Nephron progenitor cell (in vitro differentiated cells): ENCODE results near the gene PTK6.

Experiments
- DNase-seq: peaks from one replicate; pipeline ENCODE4 v3.0.0; 2021
- H3K27ac Mint-ChIP-seq: 2 replicates; pipeline ENCODE4 v1.8.0; 2021; ENCODE audit warnings: mild to moderate bottlenecking, moderate library complexity, mixed read lengths
- H3K27me3 Mint-ChIP-seq: 2 replicates; pipeline ENCODE4 v1.8.0; 2021; ENCODE audit warnings: mild to moderate bottlenecking, low read depth, mixed read lengths; ENCODE audit not compliant: poor library complexity
- H3K36me3 Mint-ChIP-seq: 2 replicates; pipeline ENCODE4 v1.8.0; 2021; ENCODE audit warnings: low read depth, mixed read lengths
- H3K4me1 Mint-ChIP-seq: 2 replicates; pipeline ENCODE4 v1.8.0; 2021; ENCODE audit warnings: mixed read lengths
- H3K4me3 Mint-ChIP-seq: 2 replicates; pipeline ENCODE4 v1.8.0; 2021; ENCODE audit warnings: mild to moderate bottlenecking, moderate library complexity, mixed read lengths
- H3K9me3 Mint-ChIP-seq: 2 replicates; pipeline ENCODE4 v1.8.0; 2021; ENCODE audit warnings: mild to moderate bottlenecking, moderate library complexity, mixed read lengths
- CTCF ChIP-seq: fragments of 200-600 bp; sonication (generic); IDR thresholded peaks from 2 replicates; pipeline ENCODE4 v1.5.0; 2021; ENCODE audit warnings: antibody characterized with exemption

Gene PTK6

GRCh38 chr20:63525971-63526370 is 11.2 kb downstream of the PTK6 start:
- no peak for DNase-seq
- peaks cover 23% of the 10 kb centered on the region for H3K36me3 Mint-ChIP-seq
- no peak overlapping the region for H3K27ac Mint-ChIP-seq
- peaks cover 3% of the 10 kb centered on the region for H3K9me3 Mint-ChIP-seq
- H3K27me3 Mint-ChIP-seq, result peaks cover 4% of the 10 kb centered on the region
- no peak for TF ChIP-seq CTCF
- peaks cover 45% of the 10 kb centered on the region for H3K4me1 Mint-ChIP-seq
- no peak overlapping the region for H3K4me3 Mint-ChIP-seq

GRCh38 chr20:63525185-63525584 is 12.0 kb downstream of the PTK6 start:
- DNase-seq, result no peak
- Mint-ChIP-seq H3K36me3 (peaks cover 23% of the 10 kb centered on the region), H3K4me1 (peaks cover 45% of the 10 kb centered on the region), H3K4me3 (no peak overlapping the region), H3K27me3 (peaks cover 4% of the 10 kb centered on the region), H3K9me3 (peaks cover 3% of the 10 kb centered on the region), H3K27ac (no peak overlapping the region)
- TF ChIP-seq CTCF, result no peak

- DNase-seq, result no peak
- H3K9me3 Mint-ChIP-seq, result peaks cover 3% of the 10 kb centered on the region
These were observed 14.1 kb downstream of the PTK6 start for GRCh38 chr20:63522981-63523611.

GRCh38 chr20:63522091-63522868 is 14.9 kb downstream of the PTK6 start:
- TF ChIP-seq CTCF, result no peak
- no peak overlapping the region for H3K27ac Mint-ChIP-seq
- peaks cover 43% of the 10 kb centered on the region for H3K4me1 Mint-ChIP-seq
- peak overlapping the region; percentile 91 for H3K4me3 Mint-ChIP-seq
- DNase-seq, result no peak
- peaks cover 3% of the 10 kb centered on the region for H3K9me3 Mint-ChIP-seq
- H3K27me3 Mint-ChIP-seq, result peaks cover 12% of the 10 kb centered on the region
- H3K36me3 Mint-ChIP-seq, result peaks cover 23% of the 10 kb centered on the region

More at GRCh38 chr20:63522981-63523611, 14.1 kb downstream of the PTK6 start:
- H3K4me3 Mint-ChIP-seq, result peak overlapping the region; percentile 59
- no peak overlapping the region for H3K27ac Mint-ChIP-seq
- peaks cover 23% of the 10 kb centered on the region for H3K36me3 Mint-ChIP-seq
- peaks cover 9% of the 10 kb centered on the region for H3K27me3 Mint-ChIP-seq
- no peak for TF ChIP-seq CTCF
- H3K4me1 Mint-ChIP-seq, result peaks cover 44% of the 10 kb centered on the region

- TF ChIP-seq CTCF, result no peak
- no peak for DNase-seq
- Mint-ChIP-seq H3K27me3 (peaks cover 12% of the 10 kb centered on the region), H3K4me1 (peaks cover 39% of the 10 kb centered on the region), H3K9me3 (peaks cover 3% of the 10 kb centered on the region), H3K4me3 (peak overlapping the region; percentile 91), H3K27ac (peak overlapping the region; percentile 45), H3K36me3 (peaks cover 23% of the 10 kb centered on the region)
These were observed 15.6 kb downstream of the PTK6 start for GRCh38 chr20:63521602-63522001.
